ENCODE data around the gene CNN1. TPM values are rescaled to one million over a fixed set of nuclear protein-coding genes. Genes with fewer than 3 reads are reported as not detected.

The CNN1 gene
- total RNA-seq, 2 donors from 2014 or later = 10.9 to 15.2 TPM

DNA sequence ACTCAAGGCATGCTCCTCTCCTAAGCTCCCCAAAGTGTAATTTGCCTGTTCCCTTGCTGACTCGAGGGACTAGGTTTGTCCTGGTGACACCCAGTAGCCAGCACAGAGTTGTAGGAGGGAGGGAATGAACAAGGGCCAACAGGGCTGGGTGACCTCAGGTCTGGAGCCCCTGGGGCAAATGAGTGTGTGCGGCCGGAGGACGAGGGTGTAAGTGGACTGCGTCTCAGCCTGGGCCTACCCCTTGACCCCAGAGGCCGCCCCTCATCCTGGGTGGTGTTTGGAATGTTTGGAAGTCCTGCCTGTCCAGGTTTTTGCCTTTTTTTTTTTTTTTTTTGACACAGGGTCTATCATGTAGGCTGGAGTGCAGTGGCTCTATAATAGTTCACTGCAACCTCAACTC lies 31.7 kb upstream of the CNN1 start:
- DNase-seq (no peak), ATAC-seq (no peak)
- WGBS, 2 donors = 93% methylated on average over 3 to 6 of the region's 6 CpGs
- TF ChIP-seq, protein P1, sequence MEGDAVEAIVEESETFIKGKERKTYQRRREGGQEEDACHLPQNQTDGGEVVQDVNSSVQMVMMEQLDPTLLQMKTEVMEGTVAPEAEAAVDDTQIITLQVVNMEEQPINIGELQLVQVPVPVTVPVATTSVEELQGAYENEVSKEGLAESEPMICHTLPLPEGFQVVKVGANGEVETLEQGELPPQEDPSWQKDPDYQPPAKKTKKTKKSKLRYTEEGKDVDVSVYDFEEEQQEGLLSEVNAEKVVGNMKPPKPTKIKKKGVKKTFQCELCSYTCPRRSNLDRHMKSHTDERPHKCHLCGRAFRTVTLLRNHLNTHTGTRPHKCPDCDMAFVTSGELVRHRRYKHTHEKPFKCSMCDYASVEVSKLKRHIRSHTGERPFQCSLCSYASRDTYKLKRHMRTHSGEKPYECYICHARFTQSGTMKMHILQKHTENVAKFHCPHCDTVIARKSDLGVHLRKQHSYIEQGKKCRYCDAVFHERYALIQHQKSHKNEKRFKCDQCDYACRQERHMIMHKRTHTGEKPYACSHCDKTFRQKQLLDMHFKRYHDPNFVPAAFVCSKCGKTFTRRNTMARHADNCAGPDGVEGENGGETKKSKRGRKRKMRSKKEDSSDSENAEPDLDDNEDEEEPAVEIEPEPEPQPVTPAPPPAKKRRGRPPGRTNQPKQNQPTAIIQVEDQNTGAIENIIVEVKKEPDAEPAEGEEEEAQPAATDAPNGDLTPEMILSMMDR (IDR thresholded peaks at IDR 0.05) = no peak
- no peak for TF ChIP-seq POLR2A (IDR thresholded peaks at IDR 0.05)
- Histone ChIP-seq H3K4me3 (no peak overlapping the region), H3K27me3 (no peaks in the 10 kb centered on the region), H3K9me3 (no peaks in the 10 kb centered on the region), H3K4me1 (peaks cover 13% of the 10 kb centered on the region), H3K36me3 (replicated peaks in 1 of 2; ENCODE audit: insufficient read depth in 1 of 2, low read depth in 2 of 2) (peaks cover 0 to 3% of the 10 kb centered on the region in 2 donors), H3K27ac (no peak overlapping the region)
- intact Hi-C loops (cut with DNase I) = no loop called here

DNA sequence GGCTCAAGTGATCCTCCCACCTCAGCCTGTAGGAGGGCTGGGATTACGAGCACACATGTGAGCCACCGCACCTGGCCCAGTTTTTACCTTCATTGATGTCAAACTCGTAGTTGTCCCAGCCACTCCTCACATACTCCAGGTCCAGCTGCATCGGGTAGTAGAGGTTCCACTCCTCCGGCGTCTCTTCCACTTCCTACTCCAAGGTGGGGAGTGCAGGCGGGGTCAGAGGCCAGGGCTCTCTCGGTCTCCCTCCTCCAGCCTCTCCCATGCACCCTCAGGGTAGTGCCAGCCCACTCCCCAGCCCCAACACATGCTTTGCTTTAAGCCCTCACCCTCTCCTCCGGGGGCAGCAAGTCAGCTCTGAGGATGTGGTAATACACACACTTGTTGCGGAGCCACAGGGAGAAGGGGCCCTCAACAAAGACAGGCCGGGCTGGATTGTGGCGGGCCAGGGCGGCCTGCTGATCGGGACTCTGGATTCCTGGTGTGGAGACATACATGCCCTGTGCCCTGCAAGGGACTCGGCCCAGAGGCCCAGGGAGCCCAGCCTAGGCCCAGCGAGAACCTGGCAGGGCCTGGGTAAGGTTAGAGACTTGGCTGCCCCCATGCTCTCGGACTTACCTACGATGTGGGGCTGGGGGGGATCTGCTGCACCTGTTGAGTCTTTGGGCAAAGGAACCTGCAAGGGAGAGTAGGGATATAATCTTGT lies 31.1 kb upstream of the CNN1 start:
- Histone ChIP-seq H3K9me3 (no peaks in the 10 kb centered on the region), H3K36me3 (replicated peaks in 1 of 2; ENCODE audit: insufficient read depth in 1 of 2, low read depth in 2 of 2) (peaks cover 0 to 3% of the 10 kb centered on the region in 2 donors), H3K4me3 (no peak overlapping the region), H3K27me3 (no peaks in the 10 kb centered on the region), H3K4me1 (peaks cover 13% of the 10 kb centered on the region), H3K27ac (no peak overlapping the region)
- no peak for TF ChIP-seq POLR2A (IDR thresholded peaks at IDR 0.05)
- TF ChIP-seq, protein P1 (IDR thresholded peaks at IDR 0.05) = no peak
- 80 to 81% methylated on average over 8 to 17 of the region's 18 CpGs for WGBS, 2 donors
- ATAC-seq = no peak
- no peak for DNase-seq
- intact Hi-C loops (cut with DNase I) = no loop called here

GRCh38 chr19:11510444-11510843 lies 28.2 kb upstream of the CNN1 start:
- no peak for ATAC-seq
- no peak overlapping the region for H3K4me3 ChIP-seq
- TF ChIP-seq, protein P1 (IDR thresholded peaks at IDR 0.05) = no peak
- TF ChIP-seq POLR2A (IDR thresholded peaks at IDR 0.05) = no peak
- no peak for DNase-seq
- no peaks in the 10 kb centered on the region for H3K9me3 ChIP-seq
- H3K4me1 ChIP-seq = peaks cover 7% of the 10 kb centered on the region
- WGBS, 2 donors = 95 to 96% methylated on average over 8 of the region's 8 CpGs
- no peaks in the 10 kb centered on the region for H3K27me3 ChIP-seq
- intact Hi-C loops (cut with DNase I) = no loop called here
- no peak overlapping the region for H3K27ac ChIP-seq
- H3K36me3 ChIP-seq (replicated peaks in 1 of 2; ENCODE audit: insufficient read depth in 1 of 2, low read depth in 2 of 2) = peaks cover 0 to 3% of the 10 kb centered on the region in 2 donors

GRCh38 chr19:11513946-11514345 lies 24.7 kb upstream of the CNN1 start:
- Histone ChIP-seq H3K27ac (no peak overlapping the region), H3K4me3 (no peak overlapping the region), H3K4me1 (no peaks in the 10 kb centered on the region), H3K27me3 (no peaks in the 10 kb centered on the region), H3K36me3 (replicated peaks in 1 of 2; ENCODE audit: insufficient read depth in 1 of 2, low read depth in 2 of 2) (peaks cover 0 to 6% of the 10 kb centered on the region in 2 donors), H3K9me3 (no peaks in the 10 kb centered on the region)
- 95 to 100% methylated on average over 9 to 20 of the region's 20 CpGs for WGBS, 2 donors
- ATAC-seq (no peak), DNase-seq (no peak)
- intact Hi-C loops (cut with DNase I) = no loop called here
- no peak for TF ChIP-seq POLR2A (IDR thresholded peaks at IDR 0.05)
- TF ChIP-seq, protein P1 (IDR thresholded peaks at IDR 0.05) = no peak

GRCh38 chr19:11519138-11519537 lies 19.5 kb upstream of the CNN1 start:
- Histone ChIP-seq H3K27ac (no peak overlapping the region), H3K4me1 (no peaks in the 10 kb centered on the region), H3K36me3 (replicated peaks in 1 of 2; ENCODE audit: insufficient read depth in 1 of 2, low read depth in 2 of 2) (peaks cover 0 to 3% of the 10 kb centered on the region in 2 donors), H3K27me3 (no peaks in the 10 kb centered on the region), H3K9me3 (no peaks in the 10 kb centered on the region), H3K4me3 (no peak overlapping the region)
- WGBS, 2 donors = 93% methylated on average over 8 of the region's 9 CpGs; no CpG with 5 or more reads in 1 of the 2 donors
- ATAC-seq (no peak), DNase-seq (no peak)
- intact Hi-C loops (cut with DNase I) = no loop called here
- no peak for TF ChIP-seq POLR2A (IDR thresholded peaks at IDR 0.05)
- TF ChIP-seq, protein P1 (IDR thresholded peaks at IDR 0.05) = no peak

All from body of pancreas (tissue), 4 donors.